ENCODE results near the gene RBM22. TPM values are rescaled to one million over a fixed set of nuclear protein-coding genes. Genes with fewer than 3 reads are reported as not detected.

The RBM22 gene
- total RNA-seq, 1 experiment from 2014 or later, result 34.0 TPM

GRCh38 chr5:150647275-150648251 lies 53.3 kb downstream of the RBM22 start (continued):
- TF ChIP-seq ZNF512 (CRISPR knock-in tag; IDR thresholded peaks at IDR 0.05; ENCODE audit: borderline replicate concordance) (no peak), E2F5 (CRISPR knock-in tag; IDR thresholded peaks at IDR 0.05) (no peak), HMGA2 (CRISPR knock-in tag; IDR thresholded peaks at IDR 0.05) (no peak), CREB1 (CRISPR knock-in tag; IDR thresholded peaks at IDR 0.05) (no peak), ATF2 (CRISPR knock-in tag; IDR thresholded peaks at IDR 0.05; ENCODE audit: borderline replicate concordance, low read depth) (no peak)

GRCh38 chr5:150645070-150645700 lies 55.7 kb downstream of the RBM22 start:
- ATAC-seq, result no peak; the same call in 1 of the 2 replicates
- Mint-ChIP-seq H3K27me3 (ENCODE audit: low read depth) (no peaks in the 10 kb centered on the region), H3K4me3 (no peak overlapping the region), H3K9me3 (no peaks in the 10 kb centered on the region), H3K4me1 (peaks cover 32% of the 10 kb centered on the region), H3K27ac (no peak overlapping the region), H3K36me3 (no peaks in the 10 kb centered on the region)
- no peak for TF ChIP-seq HMGA2 (CRISPR knock-in tag; IDR thresholded peaks at IDR 0.05)
- no peak for TF ChIP-seq OVOL2 (CRISPR knock-in tag; IDR thresholded peaks at IDR 0.05; ENCODE audit: borderline replicate concordance)
- TF ChIP-seq ZNF232 (CRISPR knock-in tag; IDR thresholded peaks at IDR 0.05), result no peak
- no peak for TF ChIP-seq SMAD4 (CRISPR knock-in tag; IDR thresholded peaks at IDR 0.05)
- no peak for TF ChIP-seq NR3C1 (CRISPR knock-in tag; conservative IDR thresholded peaks at IDR 0.05; ENCODE audit: low read depth)
- TF ChIP-seq ZNF138 (CRISPR knock-in tag; conservative IDR thresholded peaks at IDR 0.05), result no peak
- TF ChIP-seq E2F4 (CRISPR knock-in tag; IDR thresholded peaks at IDR 0.05; ENCODE audit: borderline replicate concordance, low read depth), result no peak
- TF ChIP-seq CDX4 (CRISPR knock-in tag; IDR thresholded peaks at IDR 0.05; ENCODE audit: borderline replicate concordance), result no peak
- POLR2A ChIA-PET, result no interaction called here
- CTCF ChIA-PET, result interaction anchor here (1.3 to 2.8 kb wide), 7 partner anchors 8 to 85 kb away, joined by 6 to 18 read pairs (median 8); no protein-coding TSS in a partner anchor
- no peak for DNase-seq (ENCODE audit: low spot score)

GRCh38 chr5:150644514-150644913 lies 56.3 kb downstream of the RBM22 start:
- Mint-ChIP-seq H3K4me3 (no peak overlapping the region), H3K9me3 (no peaks in the 10 kb centered on the region), H3K36me3 (no peaks in the 10 kb centered on the region), H3K27me3 (ENCODE audit: low read depth) (no peaks in the 10 kb centered on the region), H3K27ac (peak overlapping the region; percentile 91), H3K4me1 (peaks cover 35% of the 10 kb centered on the region)
- ATAC-seq, result no peak
- POLR2A ChIA-PET, result interaction anchor here (0.7 kb wide), 1 partner anchor 20 kb away, joined by 3 read pairs; no protein-coding TSS in a partner anchor
- no peak for DNase-seq (ENCODE audit: low spot score)
- CTCF ChIA-PET, result interaction anchor here (0.7 to 2.8 kb wide), 9 partner anchors 9 to 84 kb away, joined by 3 to 18 read pairs (median 7); partner anchors contain the start of gene RBM22
- TF ChIP-seq EMX1 (CRISPR knock-in tag; IDR thresholded peaks at IDR 0.05) (no peak), GABPB1 (CRISPR knock-in tag; IDR thresholded peaks at IDR 0.05) (no peak), SMAD4 (CRISPR knock-in tag; IDR thresholded peaks at IDR 0.05) (no peak), FOXP1 (CRISPR knock-in tag; IDR thresholded peaks at IDR 0.05; ENCODE audit: borderline replicate concordance) (no peak), HMGA2 (CRISPR knock-in tag; IDR thresholded peaks at IDR 0.05) (no peak), CDX4 (CRISPR knock-in tag; IDR thresholded peaks at IDR 0.05; ENCODE audit: borderline replicate concordance) (no peak), STAT6 (CRISPR knock-in tag; conservative IDR thresholded peaks at IDR 0.05; ENCODE audit: low read depth) (no peak)

Data from WTC11 (cell line).